Fibroblast of skin of right quadriceps (primary cell): ENCODE results near the gene ACSL1.

ENCODE experiments used
- DNase-seq: peaks from one replicate; pipeline ENCODE4 v3.0.0-alpha.2; 2013

ACSL1 gene

GRCh38 chr4:184810720-184811119 lies 15.0 kb downstream of the ACSL1 start:
- DNase-seq: no peak

DNA sequence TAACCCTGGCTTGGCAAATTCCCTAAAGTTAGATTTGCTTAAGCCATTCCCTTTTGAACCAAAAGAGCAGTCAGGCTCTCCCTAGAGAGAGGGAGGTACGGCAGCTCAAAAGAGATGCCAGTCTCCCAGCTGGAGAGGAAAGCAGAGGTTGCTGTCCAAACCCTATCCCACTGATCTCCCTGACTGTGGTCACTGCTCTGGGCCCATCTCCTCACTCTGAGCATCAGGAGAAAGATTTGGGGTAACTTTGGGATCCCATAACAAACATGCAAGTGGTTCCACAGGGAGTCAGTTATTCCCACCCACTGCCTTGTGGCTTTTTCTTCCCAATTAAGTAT lies 17.1 kb downstream of the ACSL1 start:
- DNase-seq: no peak

DNA sequence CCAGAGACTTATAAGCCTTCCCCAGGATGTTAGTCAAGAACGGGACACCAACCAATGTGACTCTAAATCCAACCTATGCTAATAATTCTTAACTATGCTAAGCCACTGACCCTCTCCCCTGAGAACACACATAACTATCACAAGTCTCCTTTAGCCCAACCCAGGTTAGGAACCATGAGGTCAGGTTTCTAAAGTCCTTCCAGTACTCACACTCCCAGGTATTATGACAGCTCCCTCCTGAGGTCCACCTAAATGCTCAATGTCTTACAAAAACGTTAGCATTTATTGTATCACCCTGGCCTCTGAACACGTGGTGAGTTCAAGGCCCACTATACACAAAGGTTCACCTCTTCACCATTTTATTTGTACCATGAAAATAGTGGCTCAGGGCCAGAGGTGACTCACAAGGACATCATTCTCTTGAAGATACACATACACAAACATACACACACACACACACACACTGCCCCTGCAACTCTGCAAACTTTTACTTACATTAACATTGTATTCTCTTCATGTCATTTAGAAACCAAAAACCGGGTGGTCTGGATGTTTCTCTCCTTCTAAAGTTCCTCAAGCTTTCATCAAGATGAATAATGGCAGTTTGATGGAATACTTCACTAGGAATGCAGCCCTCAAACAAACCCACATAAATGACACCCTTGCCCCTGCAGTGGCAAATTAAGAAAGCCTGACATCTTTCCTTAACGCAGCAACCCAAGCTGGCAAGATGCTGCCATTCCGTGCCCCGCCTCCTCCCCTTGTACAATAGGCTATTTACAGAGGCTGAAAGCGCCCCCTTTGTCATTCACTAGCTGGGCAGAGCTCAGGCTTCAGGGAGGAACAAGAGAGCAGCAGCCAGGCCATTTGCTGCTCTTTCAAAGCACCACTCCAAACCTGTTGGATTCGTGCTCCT lies 17.7 kb downstream of the ACSL1 start:
- DNase-seq: peak; percentile 66

DNA sequence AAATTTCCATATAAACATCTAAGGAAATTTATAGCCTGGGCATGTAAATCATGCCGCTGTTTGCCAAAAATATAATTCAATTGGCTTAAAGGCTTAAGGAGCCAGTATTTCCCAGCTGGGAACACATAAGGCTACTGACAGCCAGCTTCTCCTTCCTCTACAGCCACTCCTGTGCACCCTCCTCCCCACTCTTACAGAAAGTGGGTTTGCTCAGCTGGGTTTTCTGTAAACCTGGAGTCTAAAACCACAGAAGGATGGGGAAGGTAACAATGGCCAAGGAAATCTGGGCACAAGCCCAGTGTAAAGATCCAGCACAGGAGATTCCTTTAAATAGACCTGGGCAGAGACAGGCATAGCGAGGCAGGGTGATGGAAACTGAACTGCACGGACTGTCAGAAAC lies 18.5 kb downstream of the ACSL1 start:
- no peak for DNase-seq

DNA sequence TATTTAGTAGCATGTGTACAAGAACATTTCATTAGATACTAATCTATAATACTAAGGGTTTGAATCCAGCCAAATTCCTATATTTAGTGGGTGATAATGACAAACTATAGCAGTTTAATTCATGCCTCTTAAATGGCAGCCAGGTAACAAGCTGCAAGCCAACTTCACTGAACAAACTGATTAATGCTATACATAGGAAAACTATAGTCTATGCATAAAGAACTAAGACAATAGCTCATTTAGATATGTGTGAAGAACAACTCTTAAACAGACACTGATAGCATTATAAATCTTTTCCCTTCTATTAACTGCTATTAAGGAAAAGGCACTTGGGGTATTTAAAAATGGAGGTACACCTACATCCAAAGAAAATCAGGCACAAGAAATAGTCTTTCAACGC lies 19.1 kb downstream of the ACSL1 start:
- DNase-seq: no peak

DNA sequence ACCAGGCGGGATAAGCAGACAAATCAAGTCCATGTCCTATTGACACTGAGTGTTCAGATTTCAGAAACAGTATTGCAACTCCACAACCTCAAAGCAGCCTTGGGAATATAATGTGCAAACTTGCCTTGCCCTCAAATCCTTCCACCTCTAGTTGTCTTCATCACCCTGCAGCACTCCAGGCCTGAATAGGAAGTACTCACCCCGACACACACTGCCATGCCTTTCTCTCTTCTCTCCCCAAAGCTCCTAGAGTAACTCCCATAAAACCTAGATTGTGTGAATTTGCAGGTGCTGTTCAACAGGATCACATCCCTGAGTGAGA lies 19.6 kb downstream of the ACSL1 start:
- no peak for DNase-seq

GRCh38 chr4:184805462-184806228 lies 20.1 kb downstream of the ACSL1 start:
- DNase-seq: no peak

GRCh38 chr4:184804621-184805020 lies 21.1 kb downstream of the ACSL1 start:
- no peak for DNase-seq

GRCh38 chr4:184803874-184804273 lies 21.9 kb downstream of the ACSL1 start:
- DNase-seq: no peak

DNA sequence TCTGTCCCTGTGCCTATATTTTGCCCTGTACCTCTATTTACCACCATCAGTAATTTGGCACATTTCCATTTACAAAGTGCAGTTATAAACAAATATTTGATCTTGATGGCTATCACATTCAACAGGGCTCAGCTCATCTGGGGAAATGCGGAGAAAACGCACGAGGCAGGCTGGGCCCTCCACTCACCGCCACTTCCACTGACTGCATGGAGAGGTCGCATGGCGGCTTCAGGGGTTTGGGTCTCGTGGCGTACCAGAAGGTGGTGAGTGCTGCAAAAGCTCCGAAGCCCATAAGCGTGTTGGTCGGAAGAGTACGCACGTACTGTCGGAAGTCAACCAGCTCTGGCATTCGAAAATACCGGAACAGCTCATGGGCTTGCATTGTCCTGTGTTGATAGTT lies 22.6 kb downstream of the ACSL1 start:
- no peak for DNase-seq

DNA sequence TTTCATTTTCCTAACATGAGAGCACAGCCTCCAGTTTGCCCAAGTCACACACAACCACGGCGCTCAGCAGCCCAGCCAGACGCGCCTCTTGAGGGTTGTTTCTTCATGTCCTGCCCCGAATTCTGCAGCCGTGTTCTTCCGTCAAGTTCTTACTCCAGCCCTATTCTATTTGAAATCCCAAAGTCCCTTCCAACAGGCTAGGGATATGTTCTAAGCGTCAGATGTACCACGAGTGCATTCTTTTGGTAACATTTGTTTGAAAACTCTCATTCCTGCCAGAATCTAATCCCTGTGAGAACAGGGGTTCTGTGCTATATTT lies 23.1 kb downstream of the ACSL1 start:
- peak; percentile 46 for DNase-seq

GRCh38 chr4:184801781-184802696 lies 23.7 kb downstream of the ACSL1 start:
- DNase-seq: peak; percentile 62

- no peak for DNase-seq
These were observed 27.3 kb downstream of the ACSL1 start for GRCh38 chr4:184798504-184798903.

- DNase-seq: no peak
These were observed 28.9 kb downstream of the ACSL1 start for GRCh38 chr4:184796906-184797305.

- no peak for DNase-seq
These were observed 30.4 kb downstream of the ACSL1 start for GRCh38 chr4:184795214-184795844.

DNA sequence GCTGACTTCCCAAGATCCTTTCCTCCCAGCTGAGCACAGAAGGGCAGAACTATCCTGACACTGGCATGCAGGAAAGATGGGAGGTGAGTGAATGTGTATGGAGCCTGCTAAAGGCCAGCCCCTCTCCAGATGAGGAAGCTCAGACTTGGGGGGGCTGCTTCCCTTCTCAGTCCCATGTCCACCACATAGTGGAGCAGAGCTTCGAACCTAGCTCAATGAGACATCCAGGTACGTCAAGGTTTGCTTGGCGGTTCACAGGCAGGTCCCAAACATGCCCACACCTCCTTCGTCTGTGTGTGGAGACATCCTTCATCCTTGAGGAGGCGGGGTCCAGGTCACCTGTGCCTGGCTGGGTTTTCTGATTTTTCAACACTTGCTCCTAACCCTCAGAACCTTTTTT lies 31.3 kb downstream of the ACSL1 start:
- no peak for DNase-seq

- no peak for DNase-seq
These were observed 31.9 kb downstream of the ACSL1 start for GRCh38 chr4:184793735-184794355.

- peak; percentile 89 for DNase-seq
These were observed 32.7 kb downstream of the ACSL1 start for GRCh38 chr4:184792950-184793555.

DNA sequence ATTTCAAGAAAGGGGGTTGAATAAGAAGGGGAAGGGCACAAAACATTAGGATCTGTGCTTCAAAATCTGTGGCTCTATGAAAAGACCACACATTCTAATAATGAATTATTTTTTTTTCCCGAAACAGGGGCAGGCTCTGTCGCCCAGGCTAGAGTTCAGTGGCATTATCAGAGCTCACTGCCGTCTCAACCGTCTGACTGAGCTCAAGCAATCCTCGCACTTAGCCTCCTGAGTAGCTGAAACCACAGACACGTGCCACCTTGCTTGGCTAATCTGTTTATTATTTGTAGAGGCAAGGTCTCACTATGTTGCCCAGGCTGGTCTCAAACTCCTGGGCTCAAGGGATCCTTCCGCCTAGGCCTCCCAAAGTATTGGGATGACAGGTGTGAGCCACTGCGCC lies 33.4 kb downstream of the ACSL1 start:
- no peak for DNase-seq

DNA sequence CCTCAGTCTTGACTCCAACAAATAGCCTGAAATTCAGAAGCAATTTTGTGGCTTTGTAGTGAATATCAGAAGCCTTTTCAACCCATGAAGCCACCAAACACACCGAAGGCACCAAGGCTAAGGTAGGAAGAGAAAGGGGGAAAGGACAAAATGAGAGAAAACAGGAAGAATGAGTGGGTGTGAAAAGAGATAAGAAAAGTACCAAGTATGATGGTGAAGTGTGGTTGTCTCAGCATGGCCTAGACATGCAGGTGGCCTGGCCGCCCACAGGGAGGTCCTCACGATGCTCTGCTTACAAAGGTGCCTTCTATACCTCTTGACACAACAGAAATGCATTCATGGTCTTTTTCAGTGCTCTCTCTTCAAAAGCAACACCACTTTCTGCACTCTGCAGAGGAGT lies 34.9 kb downstream of the ACSL1 start:
- no peak for DNase-seq

GRCh38 chr4:184787766-184788503 lies 37.8 kb downstream of the ACSL1 start:
- DNase-seq: no peak
